GM18508 (cell line): ENCODE measurements around the gene PAX8.
A peak's percentile ranks its signal among the peaks of the same experiment; 100 is the strongest.

ENCODE experiments used
- ATAC-seq: cut with Tn5 transposase; IDR thresholded peaks from one replicate; pipeline ENCODE4 v1.9.1; 2021; ENCODE audit warnings: moderate number of reproducible peaks; ENCODE audit not compliant: insufficient read depth, unreplicated experiment

The PAX8 gene

DNA sequence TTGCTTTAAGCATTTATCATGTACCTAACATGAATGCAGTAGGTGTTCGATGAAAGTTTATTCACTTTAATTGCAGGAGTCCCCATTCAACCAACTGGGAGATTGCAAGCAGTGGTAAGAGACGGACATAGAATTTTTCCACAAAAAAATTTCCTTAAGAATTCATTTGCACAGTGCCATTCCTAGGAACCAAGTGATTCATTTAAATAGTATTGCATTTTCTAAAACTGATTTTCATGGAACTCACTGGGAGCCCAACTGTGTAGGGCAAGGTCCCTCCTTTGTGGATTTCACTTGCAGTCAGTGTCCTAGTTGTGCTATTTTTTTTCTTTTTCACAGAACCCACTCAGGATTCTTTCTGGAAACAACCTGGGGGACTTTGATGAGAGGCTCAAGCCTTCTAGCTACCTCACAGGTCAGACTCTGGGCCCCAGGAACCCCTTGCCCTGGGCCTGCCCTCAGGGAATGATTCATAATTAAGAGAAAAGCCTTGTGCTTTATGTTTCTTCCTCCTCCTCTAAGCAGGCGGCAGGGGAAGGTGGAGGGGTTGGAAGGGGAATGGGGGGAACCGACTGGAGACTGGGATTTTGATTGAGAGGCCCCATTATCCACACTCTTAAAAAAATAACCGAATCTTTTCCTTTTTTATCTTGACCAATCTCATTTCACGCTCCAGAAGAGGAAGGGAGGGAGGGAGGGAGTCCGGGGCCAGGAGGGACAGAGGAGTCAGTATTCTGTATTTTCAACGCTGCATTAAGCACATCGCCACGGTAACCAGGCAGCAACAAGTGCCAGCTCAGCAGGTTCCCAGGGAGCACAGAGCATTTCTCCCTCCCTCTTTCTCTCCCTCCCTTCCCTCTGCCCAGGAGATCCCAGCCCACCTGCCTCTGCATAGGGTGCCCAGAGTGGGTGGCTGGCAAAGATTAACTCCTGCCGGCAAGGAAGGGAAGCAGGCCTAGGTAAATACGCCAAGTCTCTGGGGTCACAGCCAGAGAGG lies 53.2 kb downstream of the PAX8 start:
- ATAC-seq: no peak

DNA sequence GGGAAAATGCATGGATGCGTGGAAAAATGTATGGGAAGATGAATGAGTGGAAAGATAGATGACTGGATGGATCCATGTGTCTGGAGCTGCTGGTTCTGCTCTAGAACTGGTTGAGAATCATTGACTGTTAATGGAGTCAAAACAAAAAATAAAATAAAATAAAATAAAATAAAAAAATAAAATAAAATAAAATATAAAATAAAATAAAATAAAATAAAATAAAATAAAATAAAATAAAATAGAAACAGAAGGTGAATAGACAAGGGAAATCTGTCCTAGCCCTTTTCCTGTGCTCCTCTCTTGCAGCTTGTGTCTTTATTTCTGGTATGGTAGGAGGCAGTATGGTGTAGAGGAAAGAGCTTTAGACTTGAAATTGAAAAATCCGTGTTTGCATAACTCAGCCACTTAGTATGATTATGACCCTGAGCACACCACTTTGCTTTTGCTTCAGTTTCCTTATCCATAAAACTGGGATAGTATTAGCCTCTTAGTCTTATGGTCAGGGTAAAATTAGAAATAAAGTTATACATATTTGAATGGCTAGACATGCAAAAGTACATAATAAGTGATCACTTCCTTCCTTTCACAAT lies 54.0 kb downstream of the PAX8 start:
- ATAC-seq: no peak

GRCh38 chr2:113223813-113224212 lies 54.9 kb downstream of the PAX8 start:
- no peak for ATAC-seq

GRCh38 chr2:113221846-113222245 lies 56.9 kb downstream of the PAX8 start:
- no peak for ATAC-seq

DNA sequence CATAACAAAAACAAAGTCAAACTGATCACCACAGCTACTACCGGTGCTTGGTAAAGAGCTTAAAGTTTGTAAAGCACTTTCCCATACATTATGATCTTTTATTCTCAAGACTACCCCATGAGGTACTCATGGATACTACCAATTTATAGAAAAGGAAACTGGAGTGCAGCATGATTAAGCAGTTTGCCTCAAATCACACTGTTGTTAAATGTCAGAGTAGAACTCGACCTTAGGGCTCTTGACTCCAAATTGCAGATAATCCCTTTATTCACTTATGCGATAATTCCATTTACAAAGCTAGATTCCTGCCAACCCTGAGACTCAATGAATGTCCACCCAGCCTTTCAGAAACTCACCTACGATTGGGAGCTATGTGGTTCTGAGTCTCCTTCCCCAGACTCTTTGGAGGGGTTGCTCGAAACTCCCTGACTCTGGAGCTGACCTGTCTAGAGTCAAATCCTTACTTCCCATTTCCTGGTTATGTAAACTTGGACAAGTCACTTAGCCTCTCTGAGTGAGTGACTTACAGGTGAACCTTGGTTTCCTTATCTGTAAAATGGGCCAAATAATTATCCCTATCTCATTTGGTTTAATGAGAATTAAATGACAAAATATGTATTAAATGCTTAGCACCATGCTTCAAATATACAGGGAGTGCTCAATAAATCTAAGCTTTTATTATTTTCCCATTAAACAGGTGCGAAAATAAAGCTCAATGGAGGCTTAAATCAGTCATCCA lies 57.6 kb downstream of the PAX8 start:
- no peak for ATAC-seq

DNA sequence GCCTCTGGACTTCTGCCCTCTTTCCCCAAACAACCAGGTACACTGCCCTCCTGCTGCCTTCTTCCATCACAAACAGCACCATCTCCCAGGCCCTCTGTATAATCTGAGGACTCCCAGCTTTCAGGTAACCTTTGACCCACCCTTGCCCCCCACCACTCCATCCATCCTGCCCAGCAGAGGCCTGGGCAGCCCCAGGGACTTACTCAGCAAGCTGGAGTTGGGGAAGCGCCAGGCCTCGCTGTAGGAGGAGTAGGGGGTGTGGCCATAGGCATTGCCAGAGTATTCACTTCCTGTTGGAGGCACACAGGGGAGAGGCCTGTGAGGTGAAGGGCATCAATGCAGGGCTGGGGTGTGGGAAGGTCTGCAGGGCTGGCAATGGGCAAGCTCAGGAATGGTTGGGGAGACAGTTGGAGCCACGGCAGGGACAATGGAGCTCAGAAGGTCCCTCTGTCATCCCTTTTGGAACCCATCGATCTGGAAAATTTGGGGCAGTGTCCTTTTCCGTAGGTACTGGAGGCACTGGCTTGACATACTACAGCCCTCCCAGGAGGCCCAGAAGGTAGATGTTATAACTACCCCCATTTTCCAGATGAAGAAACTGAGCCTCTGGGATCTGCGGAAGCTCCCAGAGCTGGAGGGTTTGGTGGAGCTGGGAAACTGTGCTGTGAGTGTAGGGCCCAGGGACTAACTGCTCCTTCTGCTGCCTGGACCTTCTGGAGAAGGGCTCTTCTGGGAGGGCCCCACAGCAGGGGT lies 58.7 kb downstream of the PAX8 start:
- ATAC-seq: no peak

- no peak for ATAC-seq
Measured at GRCh38 chr2:113219525-113219888, 59.2 kb downstream of the PAX8 start.

- no peak for ATAC-seq
Measured at GRCh38 chr2:113219092-113219441, 59.7 kb downstream of the PAX8 start.

DNA sequence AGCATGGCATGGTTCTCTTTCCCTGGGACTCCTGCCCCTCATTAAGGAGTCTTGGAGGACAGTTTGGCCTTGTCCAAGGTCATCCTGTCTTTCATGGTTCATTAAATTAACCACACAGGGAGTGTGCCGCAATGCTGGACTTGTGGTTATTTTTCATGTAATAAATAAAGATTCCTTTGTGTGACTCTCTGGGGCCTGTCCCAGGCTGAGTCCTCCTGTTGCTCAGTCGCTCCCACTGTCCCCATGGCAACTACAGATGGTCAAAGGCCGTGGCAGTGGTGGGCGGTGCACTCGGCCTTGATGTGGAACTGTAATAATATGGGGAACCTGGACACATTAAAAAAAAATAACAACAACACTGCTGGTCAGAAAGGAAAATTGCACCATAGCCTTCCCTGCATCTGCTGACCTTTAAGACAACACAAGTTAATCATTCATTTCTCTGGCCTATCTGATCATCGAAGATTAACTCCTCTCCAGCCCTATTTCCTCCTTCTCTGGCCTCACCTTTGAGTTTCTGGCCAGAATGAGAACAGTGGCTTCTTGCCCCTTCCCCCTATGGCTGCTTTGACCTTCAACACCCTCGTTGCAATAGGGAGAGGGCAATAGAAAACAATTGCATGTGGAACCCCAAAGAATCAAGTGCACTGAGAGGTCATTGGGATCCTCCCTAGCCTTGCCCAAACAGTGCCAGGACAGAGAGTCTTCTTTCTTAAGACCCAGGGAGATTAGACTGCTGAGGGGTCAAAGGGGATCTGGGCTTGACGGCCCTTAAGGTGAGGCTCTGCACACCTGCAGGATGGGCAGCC lies 60.2 kb downstream of the PAX8 start:
- peak; percentile 60 for ATAC-seq

DNA sequence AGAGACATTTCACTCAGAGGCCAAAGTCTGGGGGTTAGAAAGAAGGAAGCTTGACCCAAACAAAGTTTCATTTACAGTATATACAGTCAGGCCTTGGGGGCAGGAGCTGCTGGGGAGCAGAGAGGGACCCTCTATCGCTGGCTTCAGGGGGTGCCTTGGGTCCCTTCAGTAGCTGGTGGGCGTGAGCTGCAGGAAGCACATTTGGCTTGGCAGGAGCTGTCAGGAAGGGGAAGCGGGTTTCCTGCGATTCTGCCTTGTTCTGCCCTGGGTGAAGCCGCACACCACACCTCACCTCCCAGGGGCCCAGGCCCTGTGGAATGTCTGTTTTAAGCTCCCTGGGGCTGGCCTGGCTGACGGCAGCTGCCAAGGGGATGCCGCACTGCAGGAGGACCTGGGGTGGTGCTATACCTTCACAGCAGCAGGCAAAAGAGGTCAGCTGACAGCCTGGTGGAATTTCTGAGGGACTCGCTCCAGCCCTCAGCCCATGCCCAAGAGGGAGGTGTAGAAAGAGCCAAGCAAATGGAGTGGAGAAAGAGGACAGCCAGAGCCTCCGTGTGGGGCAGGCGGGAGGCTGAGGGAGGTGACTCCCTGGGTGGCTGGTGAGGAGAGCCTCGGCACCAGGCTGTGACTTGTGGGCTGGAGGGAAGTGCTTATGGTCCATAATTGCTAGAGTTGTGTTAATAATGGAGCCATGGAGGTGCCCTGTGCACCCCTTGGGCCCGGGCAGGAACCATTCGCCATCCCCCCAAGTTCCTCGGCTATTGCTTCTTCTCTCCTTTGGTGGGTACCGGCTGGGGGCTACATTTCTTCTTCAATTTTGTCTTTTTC lies 61.1 kb downstream of the PAX8 start:
- no peak for ATAC-seq

GRCh38 chr2:113216891-113217454 lies 61.7 kb downstream of the PAX8 start:
- no peak for ATAC-seq

- ATAC-seq: no peak
Measured at GRCh38 chr2:113216321-113216720, 62.4 kb downstream of the PAX8 start.

GRCh38 chr2:113215056-113215455 lies 63.7 kb downstream of the PAX8 start:
- ATAC-seq: no peak

- no peak for ATAC-seq
Measured at GRCh38 chr2:113214141-113214540, 64.6 kb downstream of the PAX8 start.

GRCh38 chr2:113213061-113213930 lies 65.4 kb downstream of the PAX8 start:
- ATAC-seq: no peak

DNA sequence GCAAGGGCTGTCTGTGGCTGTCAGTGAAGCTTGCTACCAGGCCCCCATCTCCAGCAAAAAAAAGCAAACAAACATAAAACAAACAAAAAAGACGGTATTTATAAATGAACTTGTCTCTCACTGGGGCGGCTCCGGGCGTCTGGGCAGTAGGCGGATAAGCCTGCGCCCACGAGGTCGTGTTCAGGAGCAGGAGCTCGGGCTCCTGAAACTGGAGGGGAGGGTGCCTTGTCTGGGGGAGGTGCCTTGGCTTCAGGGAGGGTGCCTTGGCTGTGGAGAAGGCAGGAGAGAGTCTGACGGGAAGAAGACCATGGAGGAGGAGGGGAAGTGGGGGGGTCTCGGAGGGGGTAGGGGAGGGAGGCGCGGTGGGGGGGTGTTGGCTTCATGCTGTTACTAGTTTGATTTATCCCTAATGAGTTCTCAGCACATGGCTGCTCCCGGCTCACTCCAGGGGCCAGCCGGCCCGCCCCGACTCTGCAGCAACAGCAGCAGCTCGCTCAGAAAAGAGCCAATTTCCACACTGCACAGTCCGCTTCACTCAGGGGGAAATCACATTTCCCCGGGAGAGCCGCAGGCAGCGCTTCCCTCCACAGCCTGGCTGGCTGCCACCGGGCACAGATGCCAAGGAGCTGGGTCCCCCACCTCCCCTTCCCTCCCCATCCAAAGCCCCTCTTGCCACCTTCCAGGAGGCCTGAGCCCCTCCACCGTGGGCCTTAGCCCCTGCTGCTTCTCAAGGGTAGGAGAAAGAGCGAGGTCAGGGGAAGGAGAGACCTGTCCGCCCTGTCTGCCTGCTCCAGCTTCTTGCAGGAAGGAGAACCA lies 66.3 kb downstream of the PAX8 start:
- ATAC-seq: no peak
